Heart left ventricle (tissue), 16 donors: Measurements from ENCODE around the gene DKK2. TPM values are rescaled to one million over a fixed set of nuclear protein-coding genes. Genes with fewer than 3 reads are reported as not detected.
A peak's percentile ranks its signal among the peaks of the same experiment; 100 is the strongest.

Experiments
- ATAC-seq, 4 donors: fragments of 200-7000 bp; cut with Tn5 transposase; one replicate each; pipeline ENCODE4 v1.9.1; 2020 to 2022; ENCODE audit warnings: moderate library complexity in 4 of 4, mild to moderate bottlenecking in 3 of 4, moderate number of reproducible peaks in 1 of 4
- DNase-seq, 5 donors: peaks; one replicate each; pipeline ENCODE4 v3.0.0-alpha.2; 2020
- H3K27ac ChIP-seq, 12 donors: fragments of 200-600 bp; sonication (generic) in 4 of 12; one replicate each; pipeline versions ENCODE4 v1.5.0 to v1.8.0; 2016 to 2022; ENCODE audit warnings: mild to moderate bottlenecking in 2 of 12
- H3K27me3 ChIP-seq, 9 donors: fragments of 200-600 bp; sonication (generic) in 2 of 9; one replicate each; pipeline versions ENCODE4 v1.5.1 to v1.8.0; 2016 to 2022; ENCODE audit warnings: mild to moderate bottlenecking in 3 of 9
- H3K36me3 ChIP-seq, 9 donors: fragments of 200-600 bp; sonication (generic) in 2 of 9; one replicate each; pipeline versions ENCODE4 v1.5.0 to v1.8.0; 2018 to 2022; ENCODE audit warnings: mild to moderate bottlenecking in 2 of 9
- H3K4me1 ChIP-seq, 12 donors: fragments of 200-600 bp; sonication (generic) in 4 of 12; one replicate each; pipeline versions ENCODE4 v1.5.0 to v1.8.0; 2016 to 2022; ENCODE audit warnings: mild to moderate bottlenecking in 3 of 12
- H3K4me3 ChIP-seq, 12 donors: fragments of 200-600 bp; sonication (generic) in 4 of 12; one replicate each; pipeline versions ENCODE4 v1.5.0 to v1.8.0; 2017 to 2022; ENCODE audit warnings: mild to moderate bottlenecking in 9 of 12, moderate library complexity in 4 of 12
- H3K9me3 ChIP-seq, 12 donors: fragments of 200-600 bp; sonication (generic) in 4 of 12; one replicate each; pipeline versions ENCODE4 v1.5.0 to v1.8.0; 2016 to 2022; ENCODE audit warnings: mild to moderate bottlenecking in 1 of 12
- CTCF ChIP-seq, 12 donors: fragments of 200-600 bp; sonication (generic) in 4 of 12; IDR thresholded peaks; one replicate each; pipeline versions ENCODE4 v1.5.0 to v1.8.0; 2018 to 2022; ENCODE audit warnings: antibody characterized with exemption in 12 of 12, mild to moderate bottlenecking in 5 of 12
- POLR2A ChIP-seq, 2 donors: fragments of 450-650 bp; IDR thresholded peaks; one replicate each; pipeline ENCODE4 v1.6.1; 2017; ENCODE audit warnings: antibody characterized with exemption in 2 of 2, mild to moderate bottlenecking in 2 of 2, moderate library complexity in 2 of 2
- WGBS, 4 donors: extraction: QIAGEN DNeasy Blood & Tissue Kit in 2 of 4; methylation state at CpG; one replicate each; pipeline versions ENCODE4 v1.1.5 to v1.1.7; 2013 to 2018; 5-methylcytosine and 5-hydroxymethylcytosine counted together
- intact Hi-C, 10 donors: fragments of 100-400 bp; cut with DNase I; formaldehyde crosslinking; loops; one replicate each; pipeline versions ENCODE4 v1.11.1 to v1.14.2; 2022
- polyA plus RNA-seq, 2 donors: library from polyadenylated mRNA; stranded (reverse); fragments of 200-250 nt; gene quantifications; one replicate each; pipeline ENCODE4 v1.2.3, GENCODE V29; 2013
- total RNA-seq, 9 donors: library from RNA; depleted of rRNA in 2 of 9; stranded (reverse); fragments of >200 nt in 2 of 9; fragmentation: NEBNext Ultra II Directional in 3 of 9; extraction: Animal tissue kit (Norgen Biotek cat#: 25700) in 3 of 9; gene quantifications; one replicate each; pipeline versions ENCODE4 v1.1.0 to v1.2.4, GENCODE V29; 2016 to 2023
- donor health status: ischemic (EF 13 %, LVEDD 7.1; RV severe dilation, severe dysfunction).
- donor health status: healthy with polysubstance abuse.
- donor health status: DM: no; HTN: yes; CAD: no.
- donor health status: DM: no; HTN: no; CAD: no.
- donor health status: ischemic (EF 25% LVEDD 6.9; RV normal size, moderate dysfunction).
- donor health status: ischemic (EF 25% LVEDD 5.7; RV mildly dilated, moderate dysfunction).
- donor health status: healthy.
- donor health status: DM: yes; HTN: yes; CAD: no.
- donor health status: ischemic (EF 35%, LVEDD 5.7; RV mildly dilated, moderate dysfunction).
- donor health status: nonischemic (EF 11% LVEDD 7.7; RV severe dilation, severe dysfunction).
- donor health status: DM: yes; HTN: yes; CAD: no.
- donor health status: PGD.
- donor health status: ischemic (EF 29% LVEDD 5.4; RV normal size, mild dysfunction).
- donor health status: nonischemic (EF 23%, LVEDD 6.1; RV moderate dilation, normal function).

DKK2 gene
- total and polyA plus RNA-seq, 11 donors, result 0.40 to 2.5 (median 0.84) TPM; not detected in 1

- TF ChIP-seq CTCF (IDR thresholded peaks at IDR 0.05) (no peak), POLR2A (IDR thresholded peaks at IDR 0.05) (no peak)
- no peaks in the 10 kb centered on the region for H3K4me1 ChIP-seq
- H3K27ac ChIP-seq, result no peak overlapping the region
- no peaks in the 10 kb centered on the region for H3K27me3 ChIP-seq
- DNase-seq, result no peak
- H3K4me3 ChIP-seq, result no peak overlapping the region
- H3K9me3 ChIP-seq, result peaks cover 0 to 5% (median 0%) of the 10 kb centered on the region in 12 donors
- WGBS, 4 donors, result 43 to 64% (median 55%) methylated on average over 2 of the region's 2 CpGs
- ATAC-seq, result no peak
- H3K36me3 ChIP-seq, result no peaks in the 10 kb centered on the region
- intact Hi-C loops, result no loop called here
These were observed 128.9 kb downstream of the DKK2 start for GRCh38 chr4:106907216-106907615.

- 61 to 72% (median 70%) methylated on average over 1 of the region's 1 CpG for WGBS, 4 donors
- no peaks in the 10 kb centered on the region for H3K4me1 ChIP-seq
- ATAC-seq, result no peak
These were observed 129.4 kb downstream of the DKK2 start for GRCh38 chr4:106906728-106907127.

GRCh38 chr4:106898621-106899230, 137.4 kb downstream of the DKK2 start:
- DNase-seq (no peak), ATAC-seq (no peak)
- Histone ChIP-seq H3K27ac (no peak overlapping the region), H3K4me1 (no peaks in the 10 kb centered on the region), H3K9me3 (peaks cover 0 to 13% (median 0%) of the 10 kb centered on the region in 12 donors), H3K36me3 (no peaks in the 10 kb centered on the region), H3K27me3 (no peaks in the 10 kb centered on the region), H3K4me3 (no peak overlapping the region)
- WGBS, 4 donors, result 30 to 43% (median 34%) methylated on average over 4 of the region's 4 CpGs
- no peak for TF ChIP-seq POLR2A (IDR thresholded peaks at IDR 0.05)
- peak in 10 of 12 donors; percentile 17 to 54 (median 38) for TF ChIP-seq CTCF (IDR thresholded peaks at IDR 0.05)
- intact Hi-C loops, result no loop called here

More at GRCh38 chr4:106906728-106907127, 129.4 kb downstream of the DKK2 start:
- TF ChIP-seq POLR2A (IDR thresholded peaks at IDR 0.05) (no peak), CTCF (IDR thresholded peaks at IDR 0.05) (no peak)
- no peak overlapping the region for H3K27ac ChIP-seq
- DNase-seq, result no peak
- intact Hi-C loops, result no loop called here
- no peak overlapping the region for H3K4me3 ChIP-seq
- peaks cover 0 to 5% (median 0%) of the 10 kb centered on the region in 12 donors for H3K9me3 ChIP-seq
- H3K36me3 ChIP-seq, result no peaks in the 10 kb centered on the region
- no peaks in the 10 kb centered on the region for H3K27me3 ChIP-seq

- intact Hi-C loops, result no loop called here
- Histone ChIP-seq H3K27me3 (no peaks in the 10 kb centered on the region), H3K9me3 (peaks cover 0 to 13% (median 0%) of the 10 kb centered on the region in 12 donors), H3K4me3 (no peak overlapping the region), H3K4me1 (no peaks in the 10 kb centered on the region), H3K36me3 (no peaks in the 10 kb centered on the region), H3K27ac (no peak overlapping the region)
- no peak for DNase-seq
- ATAC-seq, result no peak
- WGBS, 4 donors, result 56 to 79% (median 67%) methylated on average over 3 of the region's 3 CpGs
- TF ChIP-seq POLR2A (IDR thresholded peaks at IDR 0.05), result no peak
- TF ChIP-seq CTCF (IDR thresholded peaks at IDR 0.05), result no peak
These were observed 142.2 kb downstream of the DKK2 start for GRCh38 chr4:106893903-106894302.
